CD1c-positive myeloid dendritic cell (primary cell): ENCODE results near the gene GABRD.

ENCODE experiments used
- DNase-seq: peaks from one replicate; pipeline ENCODE4 v3.0.0-alpha.2; 2016; ENCODE audit errors: extremely low spot score

The GABRD gene

GRCh38 chr1:2039251-2039650 is 20.1 kb downstream of the GABRD start:
- no peak for DNase-seq

- no peak for DNase-seq
These were observed 22.2 kb downstream of the GABRD start for GRCh38 chr1:2041305-2041704.

GRCh38 chr1:2041887-2042286 is 22.7 kb downstream of the GABRD start:
- no peak for DNase-seq

GRCh38 chr1:2042830-2043773 is 24.0 kb downstream of the GABRD start:
- no peak for DNase-seq

GRCh38 chr1:2043886-2044285 is 24.7 kb downstream of the GABRD start:
- no peak for DNase-seq

- peak; percentile 84 for DNase-seq
These were observed 25.6 kb downstream of the GABRD start for GRCh38 chr1:2044510-2045319.

- DNase-seq, result no peak
These were observed 26.5 kb downstream of the GABRD start for GRCh38 chr1:2045468-2046173.

- DNase-seq, result peak; percentile 13
These were observed 27.2 kb downstream of the GABRD start for GRCh38 chr1:2046174-2046917.

- no peak for DNase-seq
These were observed 28.0 kb downstream of the GABRD start for GRCh38 chr1:2046953-2047748.

GRCh38 chr1:2047749-2048729 is 28.9 kb downstream of the GABRD start:
- DNase-seq, result no peak

- no peak for DNase-seq
These were observed 30.1 kb downstream of the GABRD start for GRCh38 chr1:2049225-2049717.

- DNase-seq, result peak; percentile 78
These were observed 30.7 kb downstream of the GABRD start, which contains the start of gene PRKCZ for GRCh38 chr1:2049718-2050431. Gene PRKCZ (plus strand): TSS chr1:2050411. CDS start chr1:2050631, 220 bp downstream.

GRCh38 chr1:2050461-2050792 is 31.3 kb downstream of the GABRD start:
- no peak for DNase-seq

- peak; percentile 1 for DNase-seq
These were observed 31.9 kb downstream of the GABRD start for GRCh38 chr1:2050793-2051682.

- no peak for DNase-seq
These were observed 33.0 kb downstream of the GABRD start for GRCh38 chr1:2052054-2052679.

GRCh38 chr1:2052756-2053155 is 33.6 kb downstream of the GABRD start:
- no peak for DNase-seq

GRCh38 chr1:2053217-2053616 is 34.1 kb downstream of the GABRD start:
- DNase-seq, result no peak
